Kidney (tissue), 14 donors: Measurements from ENCODE around the gene THOC3. TPM values are rescaled to one million over a fixed set of nuclear protein-coding genes. Genes with fewer than 3 reads are reported as not detected.
"Not testable (repeated sequence)": the region's sequence is repeated elsewhere in the genome, so short reads cannot be mapped to it uniquely, and the experiment has no call there.

Experiments
- DNase-seq, 5 donors: peaks; one replicate each; pipeline ENCODE4 v3.0.0-alpha.2; 2013 to 2020
- FAIRE-seq: peaks from 2 replicates; lab custom pipeline; 2012; peaks lifted over from hg19 to GRCh38; lab: Jason Lieb, UNC
- H3K27ac ChIP-seq, 2 donors: one replicate each; pipeline ENCODE4 v1.7.0; 2013; ENCODE audit warnings: low read depth in 2 of 2, low read length in 2 of 2, inconsistent platforms in 1 of 2
- H3K27me3 ChIP-seq: one replicate; pipeline ENCODE4 v1.7.1; 2013; ENCODE audit warnings: low read length, inconsistent platforms; ENCODE audit not compliant: control insufficient read depth, insufficient read depth
- H3K36me3 ChIP-seq, 3 donors: one replicate each; pipeline versions ENCODE4 v1.7.0 to v1.7.1; 2013; ENCODE audit warnings: low read length in 3 of 3, control low read depth in 1 of 3, inconsistent platforms in 1 of 3; ENCODE audit not compliant: insufficient read depth in 3 of 3, control insufficient read depth in 2 of 3
- H3K4me1 ChIP-seq, 3 donors: one replicate each; pipeline versions ENCODE4 v1.7.0 to v1.7.1; 2013; ENCODE audit warnings: low read length in 3 of 3, inconsistent platforms in 1 of 3, low read depth in 1 of 3; ENCODE audit not compliant: control insufficient read depth in 2 of 3, insufficient read depth in 2 of 3
- H3K4me3 ChIP-seq, 3 donors: one replicate each; pipeline versions ENCODE4 v1.7.0 to v1.8.1; 2013; ENCODE audit warnings: low read length in 3 of 3, control low read depth in 1 of 3, inconsistent platforms in 1 of 3
- H3K9ac ChIP-seq, 3 donors: one replicate each; pipeline versions ENCODE4 v1.7.0 to v1.7.1; 2013; ENCODE audit warnings: low read length in 3 of 3, control low read depth in 1 of 3, inconsistent platforms in 1 of 3
- H3K9me3 ChIP-seq, 3 donors: one replicate each; pipeline versions ENCODE4 v1.7.0 to v1.7.1; 2013; ENCODE audit warnings: low read length in 3 of 3, control low read depth in 1 of 3, inconsistent platforms in 1 of 3; ENCODE audit not compliant: control insufficient read depth in 2 of 3, insufficient read depth in 1 of 3
- intact Hi-C: fragments of 100-400 bp; cut with DNase I; formaldehyde crosslinking; loops from one replicate; pipeline ENCODE4 v1.11.1; 2022
- polyA plus RNA-seq: library from polyadenylated mRNA; stranded (reverse); fragments of 350-450 nt; fragmentation: Illumina TruSeq; extraction: RNeasy Lipid Tissue Mini Kit (QIAGEN cat#74804); gene quantifications from one replicate; pipeline ENCODE4 v1.2.3, GENCODE V29; 2014; ENCODE audit warnings: low read depth, low replicate concordance; ENCODE audit not compliant: insufficient read depth
- total RNA-seq: library from RNA; stranded (reverse); fragmentation: NEBNext Ultra II Directional; extraction: Animal tissue kit (Norgen Biotek cat#: 25700); gene quantifications from one replicate; pipeline ENCODE4 v1.2.1, GENCODE V29; 2021
- TF ChIP-seq, protein P1 (sequence below): IDR thresholded peaks from 3 replicates; pipeline ENCODE4 v1.5.1; 2012; ENCODE audit warnings: mild to moderate bottlenecking, moderate library complexity, borderline replicate concordance; ENCODE audit not compliant: insufficient read depth; ENCODE audit errors: extremely low read depth
- donor health status: control.
- donor health status: control.
- donor health status: control.
- donor health status: control.
- donor health status: control.
- donor health status: DM: yes; HTN: yes; CAD: no.
- donor health status: Normal renal cell carcinoma (clear cell type).

The THOC3 gene
- total and polyA plus RNA-seq, 2 donors from 2014 or later, result 21.3 to 25.2 TPM

DNA sequence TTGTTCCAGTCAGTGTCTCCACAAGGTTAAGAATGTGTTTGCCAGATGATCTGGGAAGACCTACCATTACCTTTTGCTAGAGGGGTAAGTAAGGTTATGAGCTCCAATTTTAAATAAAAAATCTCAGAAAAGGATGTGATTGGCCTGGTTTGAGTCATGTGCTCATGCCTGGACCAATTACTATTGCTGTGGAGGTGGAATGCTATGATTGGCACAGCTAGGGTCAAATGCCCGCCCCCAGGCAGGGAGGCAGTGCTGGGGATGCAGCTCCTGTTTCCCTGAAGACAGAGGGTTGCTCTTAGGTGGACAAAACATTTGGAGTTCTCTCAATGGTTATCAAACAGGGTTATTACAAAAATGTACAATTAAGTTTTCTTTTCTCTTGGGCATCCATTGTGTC lies 29.6 kb downstream of the THOC3 start:
- H3K9me3 ChIP-seq, H3K27me3 ChIP-seq, H3K4me1 ChIP-seq, intact Hi-C loops, DNase-seq, H3K36me3 ChIP-seq, H3K9ac ChIP-seq, FAIRE-seq, H3K27ac ChIP-seq, H3K4me3 ChIP-seq: not testable (repeated sequence)

DNA sequence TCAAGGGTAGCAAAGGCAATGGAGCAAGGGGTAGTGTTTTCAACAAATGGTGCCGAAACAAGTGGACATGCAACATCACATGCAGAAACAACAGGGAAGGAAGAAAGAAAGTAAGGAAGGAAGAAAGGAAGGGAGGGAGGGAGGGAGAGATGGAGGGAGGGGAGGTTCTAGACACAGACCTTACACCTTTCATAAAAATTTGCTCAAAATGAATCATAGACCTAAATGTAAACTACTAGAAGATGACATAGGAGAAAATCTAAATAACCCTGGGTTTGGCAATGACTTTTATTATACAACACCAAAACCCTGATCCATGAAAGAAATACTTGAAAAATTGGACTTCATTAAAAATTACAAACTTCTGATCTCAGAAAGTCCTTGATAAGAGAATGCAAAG lies 39.4 kb downstream of the THOC3 start:
- intact Hi-C loops, H3K4me1 ChIP-seq, FAIRE-seq: not testable (repeated sequence)

DNA sequence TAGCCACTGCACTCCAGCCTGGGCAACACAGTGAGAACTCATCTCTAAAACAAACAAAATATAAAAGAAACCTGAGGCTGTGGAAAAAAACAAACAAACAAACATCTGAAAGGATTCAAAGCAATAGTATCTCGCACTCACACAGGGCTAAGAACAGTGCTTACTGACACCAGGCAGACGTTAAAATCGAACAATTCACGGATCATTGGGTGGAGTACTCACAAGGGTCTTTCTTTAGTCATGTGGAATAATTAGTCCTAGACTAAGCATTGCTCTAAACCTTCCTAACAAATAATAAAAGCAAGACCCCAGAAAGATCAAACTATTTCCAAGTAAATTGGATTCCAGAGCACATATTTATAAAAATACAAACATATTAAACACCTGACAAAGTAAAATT lies 43.0 kb downstream of the THOC3 start:
- H3K4me1 ChIP-seq, DNase-seq, H3K9ac ChIP-seq, FAIRE-seq, intact Hi-C loops, H3K4me3 ChIP-seq, H3K36me3 ChIP-seq, H3K9me3 ChIP-seq, H3K27ac ChIP-seq, H3K27me3 ChIP-seq: not testable (repeated sequence)

More for the DNA sequence above, 39.4 kb downstream of the THOC3 start:
- not testable (repeated sequence) for H3K36me3 ChIP-seq, H3K9me3 ChIP-seq, H3K4me3 ChIP-seq, H3K27ac ChIP-seq, H3K9ac ChIP-seq, H3K27me3 ChIP-seq, DNase-seq

DNA sequence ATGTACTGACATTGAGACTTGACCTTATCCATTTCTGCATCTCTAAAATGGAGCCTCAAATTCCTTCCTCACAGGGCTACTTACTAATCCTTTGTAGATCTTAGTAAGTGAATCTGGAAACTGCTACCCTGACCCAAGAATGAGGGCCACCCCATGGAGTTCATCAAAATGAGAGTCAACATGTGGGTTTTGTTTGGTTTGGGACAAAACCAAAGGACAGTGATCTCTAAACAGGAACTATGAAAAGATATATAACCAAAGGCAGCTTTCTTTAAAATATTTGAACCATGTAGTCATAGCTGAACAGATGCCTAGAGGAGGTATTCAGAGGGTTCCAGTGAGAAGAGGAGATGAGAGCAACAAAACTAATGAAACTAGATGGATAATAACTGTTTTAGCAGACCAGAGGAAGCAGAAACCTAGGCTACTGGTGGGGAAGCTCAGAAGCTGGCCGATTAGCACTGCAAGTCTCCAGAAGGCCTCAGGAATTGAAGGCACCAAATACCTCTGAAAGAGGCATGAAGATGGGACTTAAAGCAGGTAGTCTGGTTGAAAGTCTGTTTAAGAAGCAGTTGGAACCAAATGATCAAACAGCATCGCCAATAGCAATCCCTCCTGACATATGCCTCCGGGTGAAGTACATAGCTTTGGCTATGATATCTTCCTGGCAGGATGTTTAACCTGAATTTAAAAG lies 45.8 kb downstream of the THOC3 start:
- no peak overlapping the region for H3K27ac ChIP-seq
- no peak overlapping the region for H3K4me3 ChIP-seq
- H3K9ac ChIP-seq, result no peak overlapping the region
- TF ChIP-seq, protein P1, sequence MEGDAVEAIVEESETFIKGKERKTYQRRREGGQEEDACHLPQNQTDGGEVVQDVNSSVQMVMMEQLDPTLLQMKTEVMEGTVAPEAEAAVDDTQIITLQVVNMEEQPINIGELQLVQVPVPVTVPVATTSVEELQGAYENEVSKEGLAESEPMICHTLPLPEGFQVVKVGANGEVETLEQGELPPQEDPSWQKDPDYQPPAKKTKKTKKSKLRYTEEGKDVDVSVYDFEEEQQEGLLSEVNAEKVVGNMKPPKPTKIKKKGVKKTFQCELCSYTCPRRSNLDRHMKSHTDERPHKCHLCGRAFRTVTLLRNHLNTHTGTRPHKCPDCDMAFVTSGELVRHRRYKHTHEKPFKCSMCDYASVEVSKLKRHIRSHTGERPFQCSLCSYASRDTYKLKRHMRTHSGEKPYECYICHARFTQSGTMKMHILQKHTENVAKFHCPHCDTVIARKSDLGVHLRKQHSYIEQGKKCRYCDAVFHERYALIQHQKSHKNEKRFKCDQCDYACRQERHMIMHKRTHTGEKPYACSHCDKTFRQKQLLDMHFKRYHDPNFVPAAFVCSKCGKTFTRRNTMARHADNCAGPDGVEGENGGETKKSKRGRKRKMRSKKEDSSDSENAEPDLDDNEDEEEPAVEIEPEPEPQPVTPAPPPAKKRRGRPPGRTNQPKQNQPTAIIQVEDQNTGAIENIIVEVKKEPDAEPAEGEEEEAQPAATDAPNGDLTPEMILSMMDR, result no peak
- H3K27me3 ChIP-seq, result no peaks in the 10 kb centered on the region
- no peak for FAIRE-seq
- no peaks in the 10 kb centered on the region for H3K9me3 ChIP-seq
- intact Hi-C loops, result no loop called here
- no peaks in the 10 kb centered on the region for H3K4me1 ChIP-seq
- H3K36me3 ChIP-seq, result no peaks in the 10 kb centered on the region
- DNase-seq, result peak in 2 of 5 donors; percentile 31 to 51

DNA sequence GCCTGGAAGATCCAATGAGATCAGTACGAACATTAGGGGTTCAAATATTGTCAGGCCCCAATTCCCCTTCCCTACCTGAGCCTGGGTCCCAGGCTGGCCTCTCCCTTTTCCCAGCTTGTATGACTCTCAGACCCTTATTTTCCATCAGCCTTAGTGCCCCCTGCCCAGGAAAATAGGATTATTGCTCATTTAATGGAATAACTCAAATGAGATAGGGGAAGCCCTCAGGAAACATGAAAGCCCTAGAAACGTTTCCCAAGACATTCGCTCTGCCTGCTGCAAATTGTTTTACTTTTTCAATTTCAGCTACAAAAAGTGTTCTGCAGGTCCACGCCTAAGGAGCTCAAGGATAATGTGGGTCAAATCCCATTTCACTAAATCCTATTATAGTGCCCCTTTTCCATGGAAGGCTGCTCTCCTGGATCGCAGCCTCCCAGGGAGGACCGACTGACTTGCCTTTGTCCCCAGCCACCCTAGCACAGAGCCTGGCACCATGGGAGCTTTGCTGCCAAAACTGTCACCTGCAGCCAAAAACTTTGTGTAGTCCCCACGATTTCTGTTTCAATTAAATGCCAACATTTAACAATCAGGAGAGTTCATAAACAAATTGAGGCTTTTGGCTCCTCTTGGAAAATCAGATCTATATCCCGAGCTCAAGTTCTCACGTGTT lies 46.9 kb downstream of the THOC3 start:
- no peaks in the 10 kb centered on the region for H3K27me3 ChIP-seq
- H3K36me3 ChIP-seq, result no peaks in the 10 kb centered on the region
- FAIRE-seq (no peak), DNase-seq (no peak)
- H3K4me1 ChIP-seq, result no peaks in the 10 kb centered on the region
- no peak overlapping the region for H3K27ac ChIP-seq
- H3K9ac ChIP-seq, result no peak overlapping the region
- TF ChIP-seq, protein P1, result no peak
- H3K9me3 ChIP-seq, result no peaks in the 10 kb centered on the region
- no peak overlapping the region for H3K4me3 ChIP-seq
- intact Hi-C loops, result no loop called here
